ENCODE results near the gene FOXL2NB.

FOXL2NB gene

DNA sequence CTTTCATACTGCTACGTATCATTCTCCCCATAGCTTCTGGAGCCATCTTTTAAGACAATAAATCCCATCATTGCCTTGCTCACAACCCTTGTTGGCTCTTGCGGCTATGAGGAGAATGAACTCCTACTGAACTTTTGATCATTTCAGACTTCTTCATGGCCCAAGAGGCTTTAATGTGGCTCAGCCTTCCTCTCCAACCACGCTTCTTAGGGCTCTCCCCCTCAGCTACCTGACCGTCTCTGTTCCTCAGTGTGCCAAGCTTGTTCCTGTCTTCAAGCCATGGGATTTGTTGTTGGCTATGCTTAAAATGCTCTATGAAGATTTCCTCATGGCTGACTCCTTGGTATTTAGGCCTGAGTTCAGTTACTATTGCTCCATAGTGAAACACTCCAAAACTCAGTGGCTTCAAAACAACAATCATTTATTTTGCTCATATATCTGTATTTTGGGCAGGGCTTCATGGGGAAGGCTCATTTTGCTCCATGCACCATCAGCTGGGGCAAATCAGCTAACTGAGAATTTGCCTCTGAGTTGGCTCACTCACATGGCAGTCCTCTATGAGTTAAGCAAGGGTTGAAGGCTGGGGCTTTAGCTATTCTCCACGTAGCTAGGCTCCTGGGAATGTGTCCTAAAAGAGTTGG, 47.5 kb upstream of the FOXL2NB start:
- no peaks in the 10 kb centered on the region for H3K9me3 ChIP-seq (ENCODE audit: insufficient read depth, low read length, severe bottlenecking)
- TF ChIP-seq, protein P1, sequence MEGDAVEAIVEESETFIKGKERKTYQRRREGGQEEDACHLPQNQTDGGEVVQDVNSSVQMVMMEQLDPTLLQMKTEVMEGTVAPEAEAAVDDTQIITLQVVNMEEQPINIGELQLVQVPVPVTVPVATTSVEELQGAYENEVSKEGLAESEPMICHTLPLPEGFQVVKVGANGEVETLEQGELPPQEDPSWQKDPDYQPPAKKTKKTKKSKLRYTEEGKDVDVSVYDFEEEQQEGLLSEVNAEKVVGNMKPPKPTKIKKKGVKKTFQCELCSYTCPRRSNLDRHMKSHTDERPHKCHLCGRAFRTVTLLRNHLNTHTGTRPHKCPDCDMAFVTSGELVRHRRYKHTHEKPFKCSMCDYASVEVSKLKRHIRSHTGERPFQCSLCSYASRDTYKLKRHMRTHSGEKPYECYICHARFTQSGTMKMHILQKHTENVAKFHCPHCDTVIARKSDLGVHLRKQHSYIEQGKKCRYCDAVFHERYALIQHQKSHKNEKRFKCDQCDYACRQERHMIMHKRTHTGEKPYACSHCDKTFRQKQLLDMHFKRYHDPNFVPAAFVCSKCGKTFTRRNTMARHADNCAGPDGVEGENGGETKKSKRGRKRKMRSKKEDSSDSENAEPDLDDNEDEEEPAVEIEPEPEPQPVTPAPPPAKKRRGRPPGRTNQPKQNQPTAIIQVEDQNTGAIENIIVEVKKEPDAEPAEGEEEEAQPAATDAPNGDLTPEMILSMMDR (IDR thresholded peaks at IDR 0.05; ENCODE audit: borderline replicate concordance, extremely low read depth, low read length, poor library complexity, severe bottlenecking), result no peak
- no peak for TF ChIP-seq EZH2 (IDR thresholded peaks at IDR 0.05; ENCODE audit: borderline replicate concordance, low read depth, low read length, severe bottlenecking)
- no peaks in the 10 kb centered on the region for H3K79me2 ChIP-seq (ENCODE audit: insufficient read depth, low read length)
- H3K27ac ChIP-seq (ENCODE audit: low read length), result no peak overlapping the region
- H4K20me1 ChIP-seq (ENCODE audit: insufficient read depth, low read length), result no peaks in the 10 kb centered on the region
- no peak overlapping the region for H3K9ac ChIP-seq (ENCODE audit: low read depth, low read length)
- no peaks in the 10 kb centered on the region for H3K27me3 ChIP-seq (ENCODE audit: insufficient read depth, low read length, poor library complexity)
- H2AFZ ChIP-seq (ENCODE audit: low read depth, low read length), result no peak overlapping the region
- H3K36me3 ChIP-seq (ENCODE audit: insufficient read depth, low read length), result no peaks in the 10 kb centered on the region
- H3K4me3 ChIP-seq (ENCODE audit: low read depth in 1 of 2, low read length in 2 of 2), result no peak overlapping the region
- no peak for ATAC-seq (ENCODE audit: insufficient read depth, low read depth)
- H3K4me2 ChIP-seq (ENCODE audit: insufficient read depth, low read length), result no peak overlapping the region
- no peaks in the 10 kb centered on the region for H3K4me1 ChIP-seq (ENCODE audit: insufficient read depth, low read length)
- no peak for DNase-seq

DNA sequence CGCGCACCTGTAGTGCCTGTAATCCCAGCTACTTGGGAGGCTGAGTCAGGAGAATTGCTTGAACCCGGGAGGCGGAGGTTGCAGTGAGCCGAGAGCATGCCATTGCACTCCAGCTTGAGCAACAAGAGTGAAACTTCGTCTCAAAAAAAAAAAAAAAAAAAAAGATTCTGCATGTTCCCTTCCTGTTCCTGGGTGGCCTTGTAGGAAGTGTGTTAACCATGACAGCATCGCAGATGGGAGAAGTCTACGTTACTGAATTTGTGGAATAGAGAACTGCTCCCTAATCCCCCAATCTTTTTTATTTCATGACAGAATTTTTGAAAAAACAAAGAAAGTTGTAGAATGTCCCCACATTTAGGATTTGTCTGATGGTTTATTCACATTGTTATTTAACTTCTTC, 45.5 kb upstream of the FOXL2NB start:
- Histone ChIP-seq H3K9ac (ENCODE audit: low read depth, low read length) (no peak overlapping the region), H3K79me2 (ENCODE audit: insufficient read depth, low read length) (no peaks in the 10 kb centered on the region), H3K36me3 (ENCODE audit: insufficient read depth, low read length) (no peaks in the 10 kb centered on the region), H4K20me1 (ENCODE audit: insufficient read depth, low read length) (no peaks in the 10 kb centered on the region), H2AFZ (ENCODE audit: low read depth, low read length) (no peak overlapping the region), H3K4me3 (ENCODE audit: low read depth in 1 of 2, low read length in 2 of 2) (no peak overlapping the region), H3K4me1 (ENCODE audit: insufficient read depth, low read length) (no peaks in the 10 kb centered on the region), H3K4me2 (ENCODE audit: insufficient read depth, low read length) (no peak overlapping the region), H3K27ac (ENCODE audit: low read length) (no peak overlapping the region), H3K27me3 (ENCODE audit: insufficient read depth, low read length, poor library complexity) (no peaks in the 10 kb centered on the region), H3K9me3 (ENCODE audit: insufficient read depth, low read length, severe bottlenecking) (no peaks in the 10 kb centered on the region)
- TF ChIP-seq, protein P1 (IDR thresholded peaks at IDR 0.05; ENCODE audit: borderline replicate concordance, extremely low read depth, low read length, poor library complexity, severe bottlenecking), result no peak
- TF ChIP-seq EZH2 (IDR thresholded peaks at IDR 0.05; ENCODE audit: borderline replicate concordance, low read depth, low read length, severe bottlenecking), result no peak
- DNase-seq (no peak), ATAC-seq (ENCODE audit: insufficient read depth, low read depth) (no peak)

- H3K9ac ChIP-seq (ENCODE audit: low read depth, low read length), result no peak overlapping the region
- no peaks in the 10 kb centered on the region for H4K20me1 ChIP-seq (ENCODE audit: insufficient read depth, low read length)
- ATAC-seq (ENCODE audit: insufficient read depth, low read depth), result no peak
- no peaks in the 10 kb centered on the region for H3K36me3 ChIP-seq (ENCODE audit: insufficient read depth, low read length)
- no peaks in the 10 kb centered on the region for H3K4me1 ChIP-seq (ENCODE audit: insufficient read depth, low read length)
- DNase-seq, result no peak
- H3K4me3 ChIP-seq (ENCODE audit: low read depth in 1 of 2, low read length in 2 of 2), result no peak overlapping the region
- no peak for TF ChIP-seq EZH2 (IDR thresholded peaks at IDR 0.05; ENCODE audit: borderline replicate concordance, low read depth, low read length, severe bottlenecking)
- TF ChIP-seq, protein P1 (IDR thresholded peaks at IDR 0.05; ENCODE audit: borderline replicate concordance, extremely low read depth, low read length, poor library complexity, severe bottlenecking), result no peak
- no peak overlapping the region for H3K4me2 ChIP-seq (ENCODE audit: insufficient read depth, low read length)
- no peaks in the 10 kb centered on the region for H3K79me2 ChIP-seq (ENCODE audit: insufficient read depth, low read length)
- H2AFZ ChIP-seq (ENCODE audit: low read depth, low read length), result no peak overlapping the region
- no peaks in the 10 kb centered on the region for H3K9me3 ChIP-seq (ENCODE audit: insufficient read depth, low read length, severe bottlenecking)
- H3K27me3 ChIP-seq (ENCODE audit: insufficient read depth, low read length, poor library complexity), result no peaks in the 10 kb centered on the region
- no peak overlapping the region for H3K27ac ChIP-seq (ENCODE audit: low read length)
Observed at GRCh38 chr3:138902171-138902570, 44.8 kb upstream of the FOXL2NB start.
